HepG2 (cell line): ENCODE results near the gene METTL23. TPM values are rescaled to one million over a fixed set of nuclear protein-coding genes. Genes with fewer than 3 reads are reported as not detected.

Source experiments
- ATF6 ChIP-seq: sonication (generic); formaldehyde crosslinking; conservative IDR thresholded peaks from 2 replicates; pipeline ENCODE4 v1.4.0; 2020; ENCODE audit warnings: missing genetic modification reagents
- CBX2 ChIP-seq, 2 experiments: fragments of 200-600 bp in 1 of 2; sonication (generic); formaldehyde crosslinking in 1 of 2; IDR thresholded peaks; 2 replicates each; pipeline versions ENCODE4 v1.7.0 to v1.8.1; 2018 to 2022; ENCODE audit warnings: low read depth in 2 of 2, low read length in 1 of 2, mild to moderate bottlenecking in 1 of 2, missing genetic modification reagents in 1 of 2
- FOXO1 ChIP-seq: sonication (generic); formaldehyde crosslinking; IDR thresholded peaks from 2 replicates; pipeline ENCODE4 v1.4.0; 2020; ENCODE audit warnings: missing genetic modification reagents
- HES4 ChIP-seq: sonication (generic); formaldehyde crosslinking; IDR thresholded peaks from 2 replicates; pipeline ENCODE4 v1.9.0; 2021; ENCODE audit warnings: mild to moderate bottlenecking, missing genetic modification reagents, borderline replicate concordance
- HOXA5 ChIP-seq: sonication (generic); formaldehyde crosslinking; IDR thresholded peaks from 2 replicates; pipeline ENCODE4 v1.4.0; 2020; ENCODE audit warnings: missing genetic modification reagents
- JDP2 ChIP-seq: sonication (generic); formaldehyde crosslinking; IDR thresholded peaks from 2 replicates; pipeline ENCODE4 v1.8.1; 2022; ENCODE audit warnings: missing genetic modification reagents, borderline replicate concordance
- KAT7 ChIP-seq: IDR thresholded peaks from 2 replicates; pipeline ENCODE4 v1.6.1; 2018; ENCODE audit warnings: borderline replicate concordance, missing compliant biosample characterization
- NCOR1 ChIP-seq: fragments of 200-600 bp; sonication (generic); IDR thresholded peaks from 2 replicates; pipeline ENCODE4 v1.7.0; 2017; ENCODE audit warnings: antibody characterized with exemption, low read length, borderline replicate concordance
- NR0B2 ChIP-seq: sonication (generic); formaldehyde crosslinking; IDR thresholded peaks from 2 replicates; pipeline ENCODE4 v1.4.0; 2020; ENCODE audit warnings: mild to moderate bottlenecking, missing genetic modification reagents
- RARA ChIP-seq: IDR thresholded peaks from 2 replicates; pipeline ENCODE4 v1.6.1; 2016; ENCODE audit warnings: missing genetic modification reagents, missing compliant biosample characterization
- REPIN1 ChIP-seq: sonication (generic); formaldehyde crosslinking; IDR thresholded peaks from 2 replicates; pipeline ENCODE4 v1.8.0; 2022; ENCODE audit warnings: missing genetic modification reagents, low read depth, mild to moderate bottlenecking, borderline replicate concordance
- RORA ChIP-seq: sonication (generic); formaldehyde crosslinking; IDR thresholded peaks from 2 replicates; pipeline ENCODE4 v1.5.0; 2020; ENCODE audit warnings: mild to moderate bottlenecking, missing genetic modification reagents, moderate library complexity
- SATB2 ChIP-seq: sonication (generic); formaldehyde crosslinking; IDR thresholded peaks from 2 replicates; pipeline ENCODE4 v1.5.0; 2020; ENCODE audit warnings: missing genetic modification reagents
- TCF12 ChIP-seq, 2 experiments: fragments of 450-650 bp in 1 of 2; sonication (generic) in 1 of 2; formaldehyde crosslinking in 1 of 2; IDR thresholded peaks; 2 replicates each; pipeline versions ENCODE4 v1.6.1 to v1.8.0; 2017 to 2022; ENCODE audit warnings: antibody characterized with exemption in 1 of 2, mild to moderate bottlenecking in 1 of 2, missing genetic modification reagents in 1 of 2, moderate library complexity in 1 of 2
- TCF7 ChIP-seq: sonication (generic); IDR thresholded peaks from 2 replicates; pipeline ENCODE4 v1.6.1; 2016; ENCODE audit warnings: antibody characterized with exemption, low read depth
- TOPORS ChIP-seq: sonication (generic); formaldehyde crosslinking; IDR thresholded peaks from 2 replicates; pipeline ENCODE4 v1.8.0; 2023; ENCODE audit warnings: mild to moderate bottlenecking, missing genetic modification reagents
- ZIK1 ChIP-seq: sonication (generic); formaldehyde crosslinking; IDR thresholded peaks from 2 replicates; pipeline ENCODE4 v1.5.0; 2020; ENCODE audit warnings: mild to moderate bottlenecking, low read depth, missing genetic modification reagents, borderline replicate concordance
- ZNF30 ChIP-seq: sonication (generic); formaldehyde crosslinking; IDR thresholded peaks from 2 replicates; pipeline ENCODE4 v1.5.0; 2020; ENCODE audit warnings: mild to moderate bottlenecking, missing genetic modification reagents
- ZNF329 ChIP-seq: sonication (generic); formaldehyde crosslinking; IDR thresholded peaks from 2 replicates; pipeline ENCODE4 v1.9.0; 2021; ENCODE audit warnings: low read depth, mild to moderate bottlenecking, missing genetic modification reagents
- ZNF44 ChIP-seq: sonication (generic); formaldehyde crosslinking; IDR thresholded peaks from 2 replicates; pipeline ENCODE4 v1.5.1; 2020; ENCODE audit warnings: mild to moderate bottlenecking, missing genetic modification reagents
- ZNF484 ChIP-seq: sonication (generic); formaldehyde crosslinking; IDR thresholded peaks from 2 replicates; pipeline ENCODE4 v1.5.1; 2020; ENCODE audit warnings: mild to moderate bottlenecking, low read depth, missing genetic modification reagents, borderline replicate concordance
- ZNF569 ChIP-seq: sonication (generic); formaldehyde crosslinking; IDR thresholded peaks from 2 replicates; pipeline ENCODE4 v1.5.0; 2020; ENCODE audit warnings: mild to moderate bottlenecking, missing genetic modification reagents, moderate library complexity, borderline replicate concordance
- ZNF749 ChIP-seq: sonication (generic); formaldehyde crosslinking; IDR thresholded peaks from 2 replicates; pipeline ENCODE4 v1.8.0; 2022; ENCODE audit warnings: mild to moderate bottlenecking, missing genetic modification reagents, moderate library complexity, borderline replicate concordance
- ZZZ3 ChIP-seq: sonication (generic); formaldehyde crosslinking; IDR thresholded peaks from 2 replicates; pipeline ENCODE4 v1.4.0; 2020; ENCODE audit warnings: missing genetic modification reagents, mild to moderate bottlenecking, borderline replicate concordance
- polyA plus RNA-seq, 8 experiments: library from polyadenylated mRNA; depleted of rRNA in 3 of 8; stranded (reverse) in 7 of 8; unstranded in 1 of 8; fragments of >200 nt; fragmentation: Illumina TruSeq in 4 of 8; extraction: Trizol in 4 of 8; gene quantifications; 2 replicates each; pipeline versions ENCODE4 v1.2.1 to v1.2.3, GENCODE V29; 2011 to 2016; ENCODE audit warnings: low read depth in 4 of 8, missing spikeins in 1 of 8, mixed read lengths in 1 of 8; ENCODE audit not compliant: insufficient read depth in 1 of 8
- total RNA-seq, 5 experiments: library from RNA; depleted of rRNA; stranded (reverse); fragments of >200 nt; fragmentation: Illumina TruSeq; extraction: Trizol; gene quantifications; 2 replicates each; pipeline ENCODE4 v1.2.3, GENCODE V29; 2016; ENCODE audit warnings: low read depth in 1 of 5
- TF ChIP-seq, protein P1 (sequence below): IDR thresholded peaks from 2 replicates; pipeline ENCODE4 v1.6.1; 2016; ENCODE audit warnings: mild to moderate bottlenecking, missing biosample characterization, missing genetic modification reagents
- TF ChIP-seq, protein P2 (sequence below): sonication (generic); formaldehyde crosslinking; IDR thresholded peaks from 2 replicates; pipeline ENCODE4 v1.8.0; 2022; ENCODE audit warnings: missing genetic modification reagents, low read depth, mild to moderate bottlenecking, borderline replicate concordance
- TF ChIP-seq, protein P3 (sequence below): IDR thresholded peaks from 2 replicates; pipeline ENCODE4 v1.6.1; 2012; ENCODE audit warnings: inconsistent platforms

The METTL23 gene
- total and polyA plus RNA-seq, 2 of the 13 experiments (the other 11 are each of a cell fraction or from before 2014, with no cell fraction given) = 39.9 to 104 TPM

GRCh38 chr17:76688165-76688622 is 38.4 kb upstream of the METTL23 start (continued):
- TF ChIP-seq ATF6 (no peak), REPIN1 (no peak), ZIK1 (0 out of 2 replicates have a peak, but pooled peaks have one; percentile 29), TOPORS (CRISPR knock-in tag) (no peak), JDP2 (CRISPR knock-in tag) (no peak), ZNF44 (CRISPR knock-in tag) (no peak), TCF7 (no peak), CBX2 (IDR thresholded peaks at IDR 0.05; ENCODE audit: low read depth, low read length) (no peak), CBX2 (CRISPR knock-in tag; IDR thresholded peaks at IDR 0.05; ENCODE audit: low read depth) (no peak), RORA (CRISPR knock-in tag) (no peak), KAT7 (no peak), ZNF569 (CRISPR knock-in tag) (no peak), NR0B2 (0 out of 2 replicates have a peak, but pooled peaks have one; percentile 11), ZNF749 (CRISPR knock-in tag) (no peak), SATB2 (CRISPR knock-in tag) (no peak), NCOR1 (no peak), ZNF329 (CRISPR knock-in tag) (no peak), RARA (CRISPR knock-in tag) (peak; percentile 58; the same call in 1 of the 2 replicates), ZNF484 (CRISPR knock-in tag) (no peak), ZZZ3 (CRISPR knock-in tag) (no peak), ZNF30 (CRISPR knock-in tag) (no peak), TCF12 (IDR thresholded peaks at IDR 0.05) (no peak), TCF12 (CRISPR knock-in tag; IDR thresholded peaks at IDR 0.05) (0 out of 2 replicates have a peak, but pooled peaks have one; percentile 32), HES4 (CRISPR knock-in tag) (0 out of 2 replicates have a peak, but pooled peaks have one; percentile 15), HOXA5 (no peak), FOXO1 (CRISPR knock-in tag) (no peak)
- TF ChIP-seq, protein P1, sequence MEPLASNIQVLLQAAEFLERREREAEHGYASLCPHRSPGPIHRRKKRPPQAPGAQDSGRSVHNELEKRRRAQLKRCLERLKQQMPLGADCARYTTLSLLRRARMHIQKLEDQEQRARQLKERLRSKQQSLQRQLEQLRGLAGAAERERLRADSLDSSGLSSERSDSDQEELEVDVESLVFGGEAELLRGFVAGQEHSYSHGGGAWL (CRISPR knock-in tag) = no peak
- TF ChIP-seq, protein P2, sequence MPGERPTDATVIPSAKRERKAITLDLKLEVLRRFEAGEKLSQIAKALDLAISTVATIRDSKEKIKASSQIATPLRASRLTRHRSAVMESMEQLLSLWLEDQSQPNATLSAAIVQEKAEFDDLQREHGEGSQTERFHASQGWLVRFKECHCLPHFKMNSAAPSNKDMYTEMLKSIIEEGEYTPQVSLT (CRISPR knock-in tag) = no peak
- TF ChIP-seq, protein P3, sequence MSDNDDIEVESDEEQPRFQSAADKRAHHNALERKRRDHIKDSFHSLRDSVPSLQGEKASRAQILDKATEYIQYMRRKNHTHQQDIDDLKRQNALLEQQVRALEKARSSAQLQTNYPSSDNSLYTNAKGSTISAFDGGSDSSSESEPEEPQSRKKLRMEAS = 0 out of 2 replicates have a peak, but pooled peaks have one; percentile 16
